Kasumi-1 (cell line): Measurements from ENCODE around the gene AXIN1.
"Not testable (repeated sequence)": the region's sequence is repeated elsewhere in the genome, so short reads cannot be mapped to it uniquely, and the experiment has no call there.

Experiments
- DNase-seq, 2 experiments: peaks; one replicate each; lab custom pipeline; 2025; lab: John Stamatoyannopoulos, UW

AXIN1 gene

DNA sequence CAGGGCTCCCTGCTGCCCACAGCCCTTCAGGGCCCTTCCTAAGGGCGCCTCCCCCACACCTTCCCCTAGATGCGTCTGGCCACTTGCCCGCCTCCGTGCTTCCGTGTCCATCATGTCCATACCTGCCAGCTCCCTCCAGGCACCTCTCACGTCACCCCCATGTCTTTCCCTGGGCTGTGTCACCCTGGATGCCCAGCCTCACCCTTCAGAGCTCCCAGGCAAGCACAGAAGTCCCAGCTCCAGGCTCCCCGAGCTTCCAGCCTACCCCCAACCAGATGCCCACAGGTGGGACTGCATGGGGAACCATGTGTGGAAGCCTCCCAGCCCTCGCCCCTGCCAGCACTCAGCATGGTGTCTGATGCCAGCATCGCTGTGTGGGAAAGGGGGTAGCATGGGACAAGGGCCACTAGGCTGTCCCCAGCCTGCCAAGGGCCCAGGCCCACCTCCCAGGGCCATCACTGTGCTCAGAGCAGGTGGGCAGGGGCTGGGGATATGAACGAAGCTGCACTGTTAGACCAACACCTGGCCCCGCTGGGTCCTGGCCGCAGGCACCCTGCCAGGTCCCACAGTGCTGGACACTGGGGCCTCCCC is 1.9 kb upstream of the AXIN1 start:
- DNase-seq = no peak

GRCh38 chr16:353404-354290 is 1.1 kb upstream of the AXIN1 start:
- no peak for DNase-seq

DNA sequence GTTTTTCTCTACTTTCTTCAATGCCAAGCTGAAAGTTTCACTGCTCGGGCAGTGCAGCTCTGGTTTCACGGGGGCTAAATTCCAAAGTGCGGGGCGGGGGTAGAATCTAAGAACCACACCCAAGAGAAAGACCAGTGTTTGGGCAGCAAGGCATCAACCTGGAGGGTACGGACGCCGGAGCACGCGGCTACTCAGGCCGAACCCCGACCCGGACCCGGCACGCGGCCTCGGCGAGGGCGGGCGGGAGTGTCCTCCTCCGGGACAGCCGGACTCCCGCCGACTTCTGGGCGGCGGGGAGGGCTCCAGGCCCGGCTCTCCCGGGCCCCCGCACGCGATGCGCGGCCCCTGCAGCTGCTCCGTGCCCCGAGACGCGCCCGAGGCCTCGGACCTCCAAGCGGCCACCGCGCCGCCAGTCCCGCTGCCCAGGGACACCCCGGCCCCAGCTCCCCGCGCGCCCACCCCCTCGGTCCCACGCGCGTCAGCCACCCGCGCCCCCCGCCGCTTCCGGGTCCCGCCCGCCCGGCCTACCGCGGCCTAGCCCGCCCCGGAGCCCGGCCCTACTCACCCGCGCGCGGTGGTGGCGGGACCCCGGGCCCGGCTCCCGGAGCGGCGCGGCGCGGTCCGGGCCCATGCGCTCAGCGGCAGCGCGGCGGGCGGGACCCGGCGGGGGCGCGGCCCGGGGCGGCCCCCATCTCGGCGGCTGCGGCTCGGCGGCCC is 561 bp downstream of the AXIN1 start:
- no peak for DNase-seq

GRCh38 chr16:350203-350602 is 2.3 kb downstream of the AXIN1 start:
- no peak for DNase-seq

GRCh38 chr16:349211-349610 is 3.3 kb downstream of the AXIN1 start:
- no peak for DNase-seq

- DNase-seq = not testable (repeated sequence)
Measured at GRCh38 chr16:348495-348894, 4.0 kb downstream of the AXIN1 start.

DNA sequence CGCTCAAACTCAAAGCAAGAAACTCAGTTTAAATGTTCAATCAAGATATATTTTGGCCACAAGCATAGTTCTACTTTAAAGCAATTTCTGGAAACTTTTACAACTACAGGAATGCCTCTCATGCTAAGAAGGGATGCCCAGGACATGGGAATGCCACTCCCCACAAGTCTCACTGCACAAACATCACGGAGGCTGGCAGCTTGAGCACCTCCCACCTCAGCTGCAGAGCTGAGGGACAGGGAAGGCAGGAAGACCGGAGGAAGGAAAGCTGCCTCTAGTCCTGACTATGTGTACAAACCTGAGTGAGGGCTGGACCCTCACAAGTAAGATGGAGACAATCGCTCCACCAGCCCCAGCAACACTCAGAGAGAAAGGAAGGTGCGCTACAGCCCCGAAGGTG is 5.3 kb downstream of the AXIN1 start:
- DNase-seq = no peak

DNA sequence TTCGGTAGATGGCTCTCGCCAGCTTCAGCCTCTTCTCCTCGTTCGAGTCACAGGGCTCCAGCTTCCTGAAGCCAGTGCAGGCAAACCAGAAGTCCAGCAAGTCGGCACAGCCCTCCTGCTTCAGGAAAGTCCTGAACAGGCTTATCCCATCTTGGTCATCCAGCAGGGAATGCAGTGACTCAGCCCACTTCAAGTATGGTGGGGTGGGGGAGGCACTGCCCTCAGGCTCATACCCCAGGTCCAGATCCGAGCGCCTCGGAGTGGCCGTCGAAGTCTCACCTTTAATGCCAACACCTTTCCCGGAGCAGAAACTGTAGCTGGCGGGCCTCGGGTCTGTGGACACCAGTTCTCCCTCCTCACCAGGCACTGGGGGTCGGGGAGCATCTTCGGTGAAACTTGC is 5.9 kb downstream of the AXIN1 start:
- no peak for DNase-seq

- DNase-seq = no peak
Measured at GRCh38 chr16:345772-346171, 6.8 kb downstream of the AXIN1 start.

DNA sequence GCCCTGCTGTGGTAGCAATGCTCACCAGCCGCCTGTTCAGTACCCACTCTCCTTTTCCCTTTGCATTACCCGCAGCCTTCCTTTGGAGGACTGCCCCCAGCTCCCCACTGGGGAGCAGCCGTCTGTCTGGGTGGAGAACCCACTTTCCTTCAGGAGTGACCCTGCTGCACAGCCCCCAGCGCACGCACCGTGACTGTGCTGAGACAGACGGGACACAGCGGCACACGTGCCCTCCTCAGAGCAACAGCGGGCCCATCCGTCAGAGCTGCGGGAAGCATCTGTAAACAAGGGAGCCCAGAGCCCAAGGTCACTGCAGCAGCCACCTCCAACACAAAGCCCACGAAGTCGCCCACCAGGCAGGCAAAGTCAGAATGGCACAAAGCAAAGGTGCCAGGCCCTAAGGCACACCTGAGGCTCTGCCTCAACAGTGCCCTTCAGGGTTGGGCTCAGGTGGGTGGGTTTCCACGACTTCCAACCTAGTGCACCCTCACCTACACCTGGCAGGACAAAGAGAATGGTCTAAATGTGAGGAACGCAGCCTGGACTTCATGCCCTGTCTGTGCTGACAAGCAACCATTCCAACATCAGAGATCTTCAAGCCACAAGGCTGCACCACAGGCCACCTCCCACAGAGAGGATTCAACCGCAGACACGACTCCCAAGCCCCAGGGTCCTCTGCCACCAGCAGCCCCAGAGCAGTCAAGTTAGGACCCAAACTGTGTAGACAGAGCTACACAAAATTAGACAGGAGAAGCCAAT is 9.9 kb downstream of the AXIN1 start:
- DNase-seq = peak in 1 of 2 experiments; percentile 12

GRCh38 chr16:341974-342336 is 10.6 kb downstream of the AXIN1 start:
- not testable (repeated sequence) for DNase-seq

DNA sequence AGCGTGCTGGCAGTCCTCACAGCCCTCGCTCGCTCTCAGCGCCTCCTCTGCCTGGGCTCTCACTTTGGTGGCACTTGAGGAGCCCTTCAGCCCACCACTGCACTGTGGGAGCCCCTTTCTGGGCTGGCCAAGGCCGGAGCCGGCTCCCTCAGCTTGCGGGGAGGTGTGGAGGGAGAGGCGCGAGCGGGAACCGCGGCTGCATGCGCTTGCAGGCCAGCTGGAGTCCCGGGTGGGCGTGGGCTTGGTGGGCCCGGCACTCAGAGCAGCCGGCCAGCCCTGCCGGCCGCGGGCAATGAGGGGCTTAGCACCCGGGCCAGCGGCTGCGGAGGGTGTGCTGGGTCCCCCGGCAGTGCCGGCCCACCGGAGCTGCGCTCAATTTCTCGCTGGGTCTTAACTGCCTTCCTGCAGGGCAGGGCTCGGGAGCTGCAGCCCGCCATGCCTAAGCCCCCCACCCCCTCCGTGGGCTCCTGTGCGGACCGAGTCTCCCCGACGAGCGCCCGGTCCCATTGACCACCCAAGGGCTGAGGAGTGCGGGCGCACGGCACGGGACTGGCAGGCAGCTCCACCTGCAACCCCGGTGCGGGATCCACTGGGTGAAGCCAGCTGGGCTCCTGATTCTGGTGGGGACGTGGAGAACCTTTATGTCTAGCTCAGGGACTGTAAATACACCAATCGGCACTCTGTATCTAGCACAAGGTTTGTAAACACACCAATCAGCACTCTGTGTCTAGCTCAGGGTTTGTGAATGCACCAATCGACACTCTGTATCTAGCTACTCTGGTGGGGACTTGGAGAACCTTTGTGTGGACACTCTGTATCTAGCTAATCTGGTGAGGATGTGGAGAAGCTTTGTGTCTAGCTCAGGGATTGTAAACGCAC is 11.2 kb downstream of the AXIN1 start:
- not testable (repeated sequence) for DNase-seq

GRCh38 chr16:340370-341091 is 12.0 kb downstream of the AXIN1 start:
- no peak for DNase-seq

- peak; percentile 12 to 13 for DNase-seq
Measured at GRCh38 chr16:339680-340079, 12.8 kb downstream of the AXIN1 start.

- no peak for DNase-seq
Measured at GRCh38 chr16:337975-338575, 14.4 kb downstream of the AXIN1 start.

- DNase-seq = no peak
Measured at GRCh38 chr16:337437-337836, 15.1 kb downstream of the AXIN1 start.

DNA sequence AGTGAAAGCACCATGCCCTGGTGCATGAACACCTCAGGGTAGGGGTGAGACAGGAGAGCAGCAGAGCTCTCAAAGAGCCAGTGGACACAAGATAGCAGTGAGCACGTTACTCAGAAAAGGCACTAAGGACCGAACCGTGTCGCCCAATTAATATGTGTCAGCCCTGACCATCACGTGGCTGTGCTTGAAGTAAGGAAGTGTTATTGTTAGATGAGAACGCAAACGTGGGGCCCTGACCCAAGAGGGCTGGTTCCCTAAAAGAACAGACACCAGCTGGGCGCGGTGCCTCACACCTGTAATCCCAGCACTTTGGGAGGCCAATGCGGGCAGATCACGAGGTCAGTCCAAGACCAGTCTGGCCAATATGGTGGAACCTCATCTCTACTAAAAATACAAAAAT is 16.3 kb downstream of the AXIN1 start:
- no peak for DNase-seq

DNA sequence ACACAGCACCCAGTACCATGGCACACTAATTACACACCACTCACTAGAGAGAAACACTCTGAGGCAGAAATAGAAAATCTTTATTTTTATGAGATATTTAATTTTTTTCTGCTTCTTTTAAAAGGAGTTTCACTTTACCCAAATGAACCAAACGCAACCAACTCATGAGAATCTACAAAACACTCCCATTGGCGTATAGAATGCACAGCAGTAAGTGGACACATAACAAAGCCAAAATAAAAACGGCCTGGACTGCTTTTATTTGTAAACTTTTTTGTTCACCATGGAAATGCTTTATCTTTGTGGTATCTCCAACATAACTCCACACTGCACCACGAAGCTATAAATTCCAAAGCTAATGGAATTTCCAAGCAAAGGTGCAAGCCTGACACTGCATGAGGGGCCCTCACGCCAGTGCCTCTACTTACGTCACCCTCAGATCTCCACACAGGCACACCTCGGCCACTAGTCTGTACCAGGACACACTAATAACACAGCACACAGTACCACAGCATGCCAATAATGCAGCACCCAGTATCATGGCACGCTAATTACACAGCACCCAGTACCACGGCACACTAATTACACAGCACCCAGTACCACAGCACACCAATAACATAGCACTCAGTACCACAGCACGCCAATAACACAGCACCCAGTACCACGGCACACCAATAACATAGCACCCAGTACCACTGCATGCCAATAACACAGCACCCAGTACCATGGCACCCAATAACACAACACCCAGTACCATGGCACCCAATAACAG is 17.5 kb downstream of the AXIN1 start:
- DNase-seq = not testable (repeated sequence)

- DNase-seq = not testable (repeated sequence)
Measured at GRCh38 chr16:334164-334832, 18.2 kb downstream of the AXIN1 start.
